GM12892 (cell line): ENCODE measurements around the gene LIN37.

Experiments used
- POLR2A ChIP-seq: IDR thresholded peaks from 2 replicates; pipeline ENCODE4 v1.6.1; 2011; ENCODE audit warnings: low read depth, low read length, control low read depth
- POLR2AphosphoS5 ChIP-seq: IDR thresholded peaks from 2 replicates; pipeline ENCODE4 v1.6.1; 2011; ENCODE audit warnings: low read depth, low read length, control low read depth
- TAF1 ChIP-seq: IDR thresholded peaks from 2 replicates; pipeline ENCODE4 v1.6.1; 2011; ENCODE audit warnings: low read depth, mild to moderate bottlenecking, control low read depth, low read length, borderline replicate concordance

DNA sequence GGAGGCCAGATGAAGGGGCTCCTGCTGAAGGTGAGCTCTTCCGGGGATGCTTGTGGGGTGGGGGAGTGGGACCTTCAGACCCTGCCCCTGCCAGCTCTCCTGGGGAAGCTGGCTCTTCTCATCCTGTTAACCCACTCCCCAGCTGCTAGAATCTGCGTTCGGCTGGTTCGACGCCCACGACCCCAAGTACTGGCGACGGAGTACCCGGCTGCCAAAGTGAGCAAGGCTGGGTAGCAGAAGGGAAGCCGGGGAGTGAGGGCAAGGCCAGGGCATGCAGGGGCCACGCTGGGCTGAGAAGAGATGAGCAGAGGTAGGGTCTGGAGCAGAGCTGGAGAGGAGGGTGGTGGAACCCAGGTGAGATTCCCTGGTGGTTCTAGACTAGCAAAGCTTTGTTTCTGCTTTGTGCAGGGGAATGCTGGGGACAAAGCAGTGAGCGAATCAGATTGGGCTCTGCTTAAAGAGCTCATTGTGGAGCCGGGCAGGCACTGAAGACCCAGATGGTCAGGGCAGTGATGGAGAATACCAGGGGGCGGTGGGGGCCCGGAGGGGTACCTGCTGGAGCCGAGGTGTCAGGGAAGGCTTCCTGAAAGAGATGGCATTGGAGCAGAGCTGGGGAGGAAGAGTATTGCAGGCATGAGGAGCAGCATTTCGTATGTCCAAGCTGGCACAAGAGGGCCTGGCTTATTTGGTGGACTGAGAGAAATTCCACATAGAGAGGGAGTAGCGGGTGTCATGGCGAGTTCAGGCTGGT, 20.2 kb upstream of the LIN37 start:
- TF ChIP-seq POLR2A, result no peak
- TF ChIP-seq TAF1, result no peak
- TF ChIP-seq POLR2AphosphoS5, result 0 out of 2 replicates have a peak, but pooled peaks have one; percentile 8
